Head of caudate nucleus (tissue), 42 donors: ENCODE measurements around the gene CRYBB1.

Experiments
- DNase-seq, 42 donors: peaks; one replicate each; pipeline versions ENCODE4 v3.0.0 to v3.0.0-alpha.2; 2020 to 2021; ENCODE audit warnings: mixed read lengths in 7 of 42
- intact Hi-C: fragments of 100-400 bp; cut with DNase I; formaldehyde crosslinking; loops from one replicate; pipeline ENCODE4 v1.15.0; 2022

CRYBB1 gene

GRCh38 chr22:26612652-26613051 lies 5.2 kb downstream of the CRYBB1 start:
- no peak for DNase-seq
- intact Hi-C loops = no loop called here

GRCh38 chr22:26610996-26611395 lies 6.8 kb downstream of the CRYBB1 start:
- DNase-seq = no peak
- intact Hi-C loops = no loop called here

- peak in 33 of 42 donors; percentile 13 to 63 (median 37) for DNase-seq
- intact Hi-C loops = no loop called here
Observed at GRCh38 chr22:26610072-26610958, 7.5 kb downstream of the CRYBB1 start.

GRCh38 chr22:26609287-26609686 lies 8.5 kb downstream of the CRYBB1 start:
- intact Hi-C loops = no loop called here
- DNase-seq = no peak

GRCh38 chr22:26608129-26608528 lies 9.7 kb downstream of the CRYBB1 start:
- intact Hi-C loops = no loop called here
- no peak for DNase-seq

GRCh38 chr22:26606611-26607010 lies 11.2 kb downstream of the CRYBB1 start:
- DNase-seq = peak in 2 of 42 donors; percentile 3 to 13
- intact Hi-C loops = no loop called here

GRCh38 chr22:26604368-26604767 lies 13.5 kb downstream of the CRYBB1 start:
- no peak for DNase-seq
- intact Hi-C loops = no loop called here

- no peak for DNase-seq
- intact Hi-C loops = no loop called here
Observed at GRCh38 chr22:26602127-26602526, 15.7 kb downstream of the CRYBB1 start.

GRCh38 chr22:26601726-26602125 lies 16.1 kb downstream of the CRYBB1 start:
- intact Hi-C loops = no loop called here
- DNase-seq = no peak

GRCh38 chr22:26599505-26599904 lies 18.3 kb downstream of the CRYBB1 start:
- DNase-seq = no peak
- intact Hi-C loops = no loop called here

- intact Hi-C loops = no loop called here
- DNase-seq = no peak
Observed at GRCh38 chr22:26597480-26597879, 20.3 kb downstream of the CRYBB1 start.

- intact Hi-C loops = no loop called here
- DNase-seq = no peak
Observed at GRCh38 chr22:26597026-26597425, 20.8 kb downstream of the CRYBB1 start.

- intact Hi-C loops = no loop called here
- DNase-seq = no peak
Observed at GRCh38 chr22:26593763-26594162, 24.1 kb downstream of the CRYBB1 start.

GRCh38 chr22:26592421-26592891 lies 25.4 kb downstream of the CRYBB1 start:
- intact Hi-C loops = no loop called here

GRCh38 chr22:26589845-26590736 lies 27.7 kb downstream of the CRYBB1 start, which contains the start of gene TPST2:
TSS of gene TPST2 (minus strand) at chr22:26590132. CDS start at chr22:26541630, 48,502 bp downstream.
- intact Hi-C loops = loop anchor here (10.0 kb wide), 1 partner anchor 75 kb away; the partner anchor contains the start of gene TFIP11
- DNase-seq = peak; percentile 25 to 91 (median 79)

More at GRCh38 chr22:26592421-26592891, 25.4 kb downstream of the CRYBB1 start:
- no peak for DNase-seq

- DNase-seq = peak in 3 of 42 donors; percentile 11 to 41 (median 13)
- intact Hi-C loops = loop anchor here (10.0 kb wide), 1 partner anchor 75 kb away; the partner anchor contains the start of gene TFIP11
Observed at GRCh38 chr22:26589367-26589844, 28.4 kb downstream of the CRYBB1 start.

- peak in 1 of 42 donors; percentile 27 for DNase-seq
- intact Hi-C loops = loop anchor here (10.0 kb wide), 1 partner anchor 74 kb away; the partner anchor contains the start of gene TFIP11
Observed at GRCh38 chr22:26588729-26589366, 29.0 kb downstream of the CRYBB1 start.

- intact Hi-C loops = loop anchor here (10.0 kb wide), 1 partner anchor 73 kb away; the partner anchor contains the start of gene TFIP11
- DNase-seq = no peak
Observed at GRCh38 chr22:26587991-26588613, 29.7 kb downstream of the CRYBB1 start.
